A549 treated with Hydrocortisone at 1 μM for 4 hours (cell line): ENCODE data around the gene PDIK1L. TPM values are rescaled to one million over a fixed set of nuclear protein-coding genes. Genes with fewer than 3 reads are reported as not detected.

Source experiments
- total RNA-seq: library from RNA; stranded (reverse); fragments of 200-300 nt; extraction: Qiagen RNA extraction; gene quantifications from 5 replicates; pipeline ENCODE4 v1.2.3, GENCODE V29; 2022

Gene PDIK1L
- total RNA-seq: 1.7 to 2.8 TPM (median 1.9 TPM) in 5 replicates

GRCh38 chr1:26111530-26112406, at the start of gene PDIK1L:
TSS of gene PDIK1L (plus strand) at chr1:26111824. CDS start at chr1:26114309, 2,485 bp downstream.

GRCh38 chr1:26067432-26067911, 44.2 kb upstream of the PDIK1L start, which contains the start of gene TRIM63:
TSS of gene TRIM63 (minus strand) at chr1:26067630. CDS start at chr1:26067494, 136 bp downstream.

GRCh38 chr1:26158908-26159742, 47.5 kb downstream of the PDIK1L start, which contains the start of gene FAM110D:
TSS of gene FAM110D (plus strand) at chr1:26159079. CDS start at chr1:26161292, 2,213 bp downstream.

GRCh38 chr1:26168410-26169197, 57.0 kb downstream of the PDIK1L start, which contains the start of gene C1orf232:
TSS of gene C1orf232 (minus strand) at chr1:26168963. CDS start at chr1:26168499, 464 bp downstream.

GRCh38 chr1:26169669-26170471, 58.2 kb downstream of the PDIK1L start, which contains the start of gene ZNF593:
TSS of gene ZNF593 (plus strand) at chr1:26169908. CDS start at chr1:26169984, 76 bp downstream.

GRCh38 chr1:26171084-26172072, 59.8 kb downstream of the PDIK1L start, which contains the start of gene ZNF593OS:
TSS of gene ZNF593OS (minus strand) at chr1:26171832. CDS start at chr1:26171661, 171 bp downstream.

Other genes with a start within 250 kb of the PDIK1L start
- gene PAQR7, start 236.1 kb upstream of the PDIK1L start, total RNA-seq: 6.8 to 8.3 TPM (median 7.3 TPM) in 5 replicates
- gene STMN1, start 205.4 kb upstream of the PDIK1L start, total RNA-seq: 189 to 236 TPM (median 222 TPM) in 5 replicates
- 7.0 to 10.3 TPM (median 8.2 TPM) in 5 replicates for gene PAFAH2, start 113.8 kb upstream of the PDIK1L start, total RNA-seq
- 0.02 TPM in 1 of 5 replicates, not detected in the others for gene EXTL1, start 90.0 kb upstream of the PDIK1L start, total RNA-seq
- 0.24 to 0.58 TPM (median 0.42 TPM) in 5 replicates for gene SLC30A2, start 65.7 kb upstream of the PDIK1L start, total RNA-seq
- 1.3 to 2.0 TPM (median 1.8 TPM) in 5 replicates for gene TRIM63, start 44.2 kb upstream of the PDIK1L start, total RNA-seq
- gene FAM110D, start 47.3 kb downstream of the PDIK1L start, total RNA-seq: 0.06 TPM in 4 of 5 replicates, not detected in the other
- not detected in 5 replicates for gene C1orf232, start 57.1 kb downstream of the PDIK1L start, total RNA-seq
- 46.2 to 70.1 TPM (median 67.4 TPM) in 5 replicates for gene ZNF593, start 58.1 kb downstream of the PDIK1L start, total RNA-seq
- gene ZNF593OS, start 60.0 kb downstream of the PDIK1L start, total RNA-seq: 0.25 to 0.49 TPM (median 0.26 TPM) in 4 of 5 replicates, not detected in the other
- 0.15 to 0.51 TPM (median 0.30 TPM) in 5 replicates for gene CNKSR1, start 65.7 kb downstream of the PDIK1L start, total RNA-seq
- gene CATSPER4, start 78.8 kb downstream of the PDIK1L start, total RNA-seq: not detected in 5 replicates
- gene CEP85, start 122.4 kb downstream of the PDIK1L start, total RNA-seq: 11.1 to 13.8 TPM (median 12.3 TPM) in 5 replicates
- 95.1 to 153 TPM (median 142 TPM) in 5 replicates for gene SH3BGRL3, start 168.3 kb downstream of the PDIK1L start, total RNA-seq
- gene UBXN11, start 194.8 kb downstream of the PDIK1L start, total RNA-seq: 12.9 to 15.4 TPM (median 13.7 TPM) in 5 replicates
- gene CD52, start 206.1 kb downstream of the PDIK1L start, total RNA-seq: not detected in 5 replicates
- 1.2 to 2.2 TPM (median 1.5 TPM) in 5 replicates for gene CRYBG2, start 242.3 kb downstream of the PDIK1L start, total RNA-seq